Sigmoid colon (tissue), 7 donors: ENCODE data around the gene MSTN. TPM values are rescaled to one million over a fixed set of nuclear protein-coding genes. Genes with fewer than 3 reads are reported as not detected.

Experiments
- DNase-seq: peaks from one replicate; pipeline ENCODE4 v3.0.0-alpha.2; 2019
- H3K27ac ChIP-seq, 4 donors: fragments of 200-600 bp; sonication (generic); one replicate each; pipeline ENCODE4 v1.5.1; 2016 to 2019; ENCODE audit warnings: mild to moderate bottlenecking in 1 of 4
- H3K27me3 ChIP-seq, 3 donors: fragments of 200-600 bp; sonication (generic); one replicate each; pipeline ENCODE4 v1.5.1; 2019; ENCODE audit warnings: mild to moderate bottlenecking in 1 of 3
- H3K36me3 ChIP-seq, 4 donors: fragments of 200-600 bp; sonication (generic); one replicate each; pipeline ENCODE4 v1.5.1; 2016 to 2019
- H3K4me1 ChIP-seq, 4 donors: fragments of 200-600 bp; sonication (generic); one replicate each; pipeline ENCODE4 v1.5.1; 2017 to 2019
- H3K4me3 ChIP-seq, 4 donors: fragments of 200-600 bp; sonication (generic); one replicate each; pipeline ENCODE4 v1.5.1; 2017 to 2019; ENCODE audit warnings: mild to moderate bottlenecking in 2 of 4, moderate library complexity in 1 of 4
- H3K9me3 ChIP-seq, 4 donors: fragments of 200-600 bp in 3 of 4; sonication (generic) in 3 of 4; one replicate each; pipeline versions ENCODE4 v1.5.1 to v1.6.1; 2013 to 2019
- CTCF ChIP-seq, 4 experiments: fragments of 450-650 bp in 3 of 4; fragments of 200-600 bp in 1 of 4; IDR thresholded peaks; one replicate each; pipeline ENCODE4 v1.5.1; 2016 to 2019; ENCODE audit warnings: antibody characterized with exemption in 4 of 4, mild to moderate bottlenecking in 3 of 4, moderate library complexity in 2 of 4
- EP300 ChIP-seq, 4 donors: sonication (generic); formaldehyde crosslinking; IDR thresholded peaks; one replicate each; pipeline ENCODE4 v1.6.1; 2017; ENCODE audit warnings: antibody characterized with exemption in 4 of 4
- POLR2A ChIP-seq, 2 donors: fragments of 450-650 bp; IDR thresholded peaks; one replicate each; pipeline ENCODE4 v1.6.1; 2016; ENCODE audit warnings: antibody characterized with exemption in 2 of 2, mild to moderate bottlenecking in 2 of 2, moderate library complexity in 2 of 2
- POLR2AphosphoS5 ChIP-seq, 4 donors: sonication (generic); formaldehyde crosslinking; IDR thresholded peaks; one replicate each; pipeline ENCODE4 v1.6.1; 2017; ENCODE audit warnings: antibody characterized with exemption in 4 of 4
- WGBS, 2 donors: extraction: QIAGEN DNeasy Blood & Tissue Kit; methylation state at CpG; one replicate each; pipeline ENCODE4 v1.1.7; 2013; 5-methylcytosine and 5-hydroxymethylcytosine counted together
- intact Hi-C: fragments of 100-400 bp; cut with DNase I; formaldehyde crosslinking; loops from one replicate; pipeline ENCODE4 v1.15.1; 2023
- polyA plus RNA-seq, 3 donors: library from polyadenylated mRNA; stranded (reverse); fragments of 200-250 nt; gene quantifications; one replicate each; pipeline ENCODE4 v1.2.3, GENCODE V29; 2013
- total RNA-seq, 4 donors: library from RNA; depleted of rRNA; stranded (reverse); fragments of >200 nt; gene quantifications; one replicate each; pipeline ENCODE4 v1.1.0, GENCODE V29; 2016
- donor health status: healthy with polysubstance abuse.
- donor health status: Bipolar disorder and iron deficiency.
- donor health status: healthy.

MSTN gene
- total and polyA plus RNA-seq, 7 donors: 0.13 to 0.83 (median 0.41) TPM; not detected in 2

GRCh38 chr2:190060626-190061025 is 1.9 kb downstream of the MSTN start:
- no peak for DNase-seq
- Histone ChIP-seq H3K4me3 (no peak overlapping the region), H3K27me3 (no peaks in the 10 kb centered on the region), H3K4me1 (peaks cover 0 to 2% (median 0%) of the 10 kb centered on the region in 4 donors), H3K27ac (no peak overlapping the region), H3K36me3 (no peaks in the 10 kb centered on the region), H3K9me3 (no peaks in the 10 kb centered on the region)
- TF ChIP-seq POLR2A (IDR thresholded peaks at IDR 0.05) (no peak), EP300 (IDR thresholded peaks at IDR 0.05) (no peak), POLR2AphosphoS5 (IDR thresholded peaks at IDR 0.05) (no peak), CTCF (IDR thresholded peaks at IDR 0.05) (no peak)
- 91 to 92% methylated on average over 2 of the region's 2 CpGs for WGBS, 2 donors
- intact Hi-C loops: no loop called here

GRCh38 chr2:190060019-190060418 is 2.5 kb downstream of the MSTN start:
- no peak for DNase-seq
- no peak for TF ChIP-seq CTCF (IDR thresholded peaks at IDR 0.05)
- Histone ChIP-seq H3K4me1 (peaks cover 0 to 2% (median 0%) of the 10 kb centered on the region in 4 donors), H3K27ac (no peak overlapping the region), H3K27me3 (no peaks in the 10 kb centered on the region), H3K36me3 (no peaks in the 10 kb centered on the region), H3K9me3 (no peaks in the 10 kb centered on the region), H3K4me3 (no peak overlapping the region)
- intact Hi-C loops: no loop called here
- WGBS, 2 donors: 94 to 95% methylated on average over 4 of the region's 4 CpGs

DNA sequence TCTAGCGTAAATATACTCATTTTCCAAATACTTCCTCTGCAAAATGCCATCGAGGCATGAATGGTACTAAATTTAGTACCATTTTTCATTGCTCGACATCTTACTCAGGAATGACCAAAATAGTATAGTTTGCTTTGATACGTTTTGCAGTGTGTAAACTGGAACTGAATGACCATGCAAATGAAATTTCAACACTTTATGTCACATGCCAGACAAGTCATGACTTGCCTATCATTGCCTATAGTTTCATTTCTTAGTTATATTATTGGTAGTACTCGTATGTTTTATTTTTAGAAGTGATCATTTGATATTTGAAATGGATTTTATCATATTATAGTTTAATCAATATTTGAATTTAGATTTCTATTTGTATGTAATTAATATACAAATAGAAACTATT is 9.1 kb downstream of the MSTN start:
- 73 to 80% methylated on average over 5 of the region's 5 CpGs for WGBS, 2 donors
- Histone ChIP-seq H3K4me3 (no peak overlapping the region), H3K27me3 (no peaks in the 10 kb centered on the region), H3K4me1 (peaks cover 0 to 2% (median 0%) of the 10 kb centered on the region in 4 donors), H3K36me3 (no peaks in the 10 kb centered on the region), H3K9me3 (no peaks in the 10 kb centered on the region), H3K27ac (no peak overlapping the region)
- DNase-seq: no peak
- intact Hi-C loops: no loop called here
- TF ChIP-seq POLR2AphosphoS5 (IDR thresholded peaks at IDR 0.05) (no peak), EP300 (IDR thresholded peaks at IDR 0.05) (no peak), POLR2A (IDR thresholded peaks at IDR 0.05) (no peak), CTCF (IDR thresholded peaks at IDR 0.05) (no peak)

- intact Hi-C loops: no loop called here
- H3K4me1 ChIP-seq: peaks cover 0 to 2% (median 0%) of the 10 kb centered on the region in 4 donors
- DNase-seq: no peak
- 96 to 97% methylated on average over 5 of the region's 5 CpGs for WGBS, 2 donors
- H3K9me3 ChIP-seq: no peaks in the 10 kb centered on the region
- H3K27me3 ChIP-seq: no peaks in the 10 kb centered on the region
- H3K36me3 ChIP-seq: no peaks in the 10 kb centered on the region
- no peak overlapping the region for H3K4me3 ChIP-seq
- TF ChIP-seq POLR2A (IDR thresholded peaks at IDR 0.05): no peak
- H3K27ac ChIP-seq: no peak overlapping the region
These were observed 10.2 kb downstream of the MSTN start for GRCh38 chr2:190052307-190052706.

- no peaks in the 10 kb centered on the region for H3K9me3 ChIP-seq
- no peaks in the 10 kb centered on the region for H3K27me3 ChIP-seq
- H3K4me3 ChIP-seq: no peak overlapping the region
- no peak for TF ChIP-seq POLR2AphosphoS5 (IDR thresholded peaks at IDR 0.05)
- intact Hi-C loops: no loop called here
- no peak for DNase-seq
- no peaks in the 10 kb centered on the region for H3K36me3 ChIP-seq
- no peak overlapping the region for H3K27ac ChIP-seq
- no peaks in the 10 kb centered on the region for H3K4me1 ChIP-seq
These were observed 11.3 kb downstream of the MSTN start for GRCh38 chr2:190051223-190051622.

- TF ChIP-seq CTCF (IDR thresholded peaks at IDR 0.05) (no peak), POLR2A (IDR thresholded peaks at IDR 0.05) (no peak), EP300 (IDR thresholded peaks at IDR 0.05) (no peak)
- H3K4me3 ChIP-seq: no peak overlapping the region
- intact Hi-C loops: no loop called here
- H3K4me1 ChIP-seq: no peaks in the 10 kb centered on the region
- no peak for DNase-seq
- H3K9me3 ChIP-seq: no peaks in the 10 kb centered on the region
- H3K27ac ChIP-seq: no peak overlapping the region
- H3K36me3 ChIP-seq: no peaks in the 10 kb centered on the region
- no peaks in the 10 kb centered on the region for H3K27me3 ChIP-seq
These were observed 12.5 kb downstream of the MSTN start for GRCh38 chr2:190050001-190050400.
